Progenitor cell of endocrine pancreas (in vitro differentiated cells): ENCODE measurements around the gene SOX4. TPM values are rescaled to one million over a fixed set of nuclear protein-coding genes. Genes with fewer than 3 reads are reported as not detected.

Source experiments
- DNase-seq: peaks from one replicate; pipeline ENCODE4 v3.0.0; 2021; ENCODE audit warnings: low spot score; ENCODE audit not compliant: unreplicated experiment
- H3K27ac Mint-ChIP-seq: 2 replicates; pipeline ENCODE4 v1.8.0; 2021; ENCODE audit warnings: mild to moderate bottlenecking, moderate library complexity, mixed read lengths
- H3K27me3 Mint-ChIP-seq: 2 replicates; pipeline ENCODE4 v1.8.0; 2021; ENCODE audit warnings: mixed read lengths
- H3K36me3 Mint-ChIP-seq: 2 replicates; pipeline ENCODE4 v1.8.0; 2022; ENCODE audit warnings: mixed read lengths; ENCODE audit not compliant: insufficient read depth
- H3K4me1 Mint-ChIP-seq: 2 replicates; pipeline ENCODE4 v1.8.0; 2021; ENCODE audit warnings: low read depth, mixed read lengths
- H3K4me3 Mint-ChIP-seq: 2 replicates; pipeline ENCODE4 v1.8.0; 2021; ENCODE audit warnings: low read depth, mild to moderate bottlenecking, moderate library complexity, mixed read lengths
- H3K9me3 Mint-ChIP-seq: 2 replicates; pipeline ENCODE4 v1.8.0; 2021; ENCODE audit warnings: low read depth, mixed read lengths
- CTCF ChIP-seq: fragments of 200-600 bp; sonication (generic); IDR thresholded peaks from one replicate; pipeline ENCODE4 v1.5.0; 2021; ENCODE audit warnings: antibody characterized with exemption, mild to moderate bottlenecking; ENCODE audit not compliant: unreplicated experiment
- total RNA-seq: library from RNA; stranded (reverse); gene quantifications from 2 replicates; pipeline ENCODE4 v1.2.1, GENCODE V29; 2021

Gene SOX4
- total RNA-seq, 1 donor from 2014 or later, result 293 TPM

GRCh38 chr6:21588481-21589351, 4.8 kb upstream of the SOX4 start:
- Mint-ChIP-seq H3K4me3 (peak overlapping the region; percentile 83), H3K36me3 (peaks cover 4% of the 10 kb centered on the region), H3K27me3 (no peaks in the 10 kb centered on the region), H3K9me3 (peaks cover 4% of the 10 kb centered on the region), H3K27ac (peak overlapping the region; percentile 99), H3K4me1 (peaks cover 14% of the 10 kb centered on the region)
- DNase-seq, result peak; percentile 30
- no peak for TF ChIP-seq CTCF

DNA sequence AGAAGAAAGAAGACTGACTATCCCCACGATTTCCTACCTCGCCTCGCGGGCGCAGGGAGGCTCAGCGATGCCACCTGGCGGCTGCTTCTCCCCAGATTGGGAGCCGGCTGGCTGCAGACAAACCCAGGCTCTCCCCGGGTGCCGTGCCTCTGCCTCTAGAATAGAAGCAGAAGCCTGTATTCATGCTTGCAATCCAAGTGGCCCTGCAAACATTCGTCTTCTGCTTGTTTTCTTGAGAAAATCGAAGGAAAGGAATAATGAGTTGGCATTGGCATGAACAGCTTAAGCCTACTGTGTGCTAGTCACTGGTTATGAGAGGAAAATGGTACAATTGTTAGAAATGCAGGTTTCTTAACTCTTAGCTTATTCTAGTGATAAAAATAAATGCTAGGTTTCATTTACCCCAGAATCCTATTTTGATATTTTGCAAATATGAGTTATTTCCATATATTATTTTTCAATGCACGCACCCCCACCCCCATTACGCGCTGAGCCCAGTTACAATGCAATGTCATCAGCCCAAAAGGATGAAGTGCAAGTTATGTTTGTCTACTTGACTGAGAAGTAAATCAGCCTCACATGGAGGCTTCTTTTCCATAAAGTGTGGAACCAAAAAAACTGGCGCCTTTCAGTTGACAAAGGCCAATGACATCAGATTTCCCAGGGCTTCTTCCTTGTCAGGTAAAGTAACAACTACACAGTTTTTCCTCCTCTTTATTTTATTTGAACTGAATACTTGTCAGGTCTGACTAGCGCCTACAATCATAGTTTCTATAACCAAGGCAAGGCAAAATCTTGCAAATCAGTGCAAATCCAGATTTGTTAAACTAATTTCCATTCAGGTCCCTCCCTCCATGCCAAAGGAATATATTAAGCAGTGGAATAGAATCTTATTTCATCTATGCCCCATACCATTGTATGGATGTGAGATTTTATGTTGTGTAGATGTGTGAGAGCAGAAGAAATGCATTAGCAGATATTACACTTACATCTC, 3.9 kb upstream of the SOX4 start:
- peak; percentile 98 for TF ChIP-seq CTCF
- Mint-ChIP-seq H3K27me3 (no peaks in the 10 kb centered on the region), H3K4me3 (peak overlapping the region; percentile 83), H3K4me1 (peaks cover 14% of the 10 kb centered on the region), H3K27ac (peak overlapping the region; percentile 99), H3K36me3 (peaks cover 3% of the 10 kb centered on the region), H3K9me3 (no peaks in the 10 kb centered on the region)
- peak; percentile 89 for DNase-seq

DNA sequence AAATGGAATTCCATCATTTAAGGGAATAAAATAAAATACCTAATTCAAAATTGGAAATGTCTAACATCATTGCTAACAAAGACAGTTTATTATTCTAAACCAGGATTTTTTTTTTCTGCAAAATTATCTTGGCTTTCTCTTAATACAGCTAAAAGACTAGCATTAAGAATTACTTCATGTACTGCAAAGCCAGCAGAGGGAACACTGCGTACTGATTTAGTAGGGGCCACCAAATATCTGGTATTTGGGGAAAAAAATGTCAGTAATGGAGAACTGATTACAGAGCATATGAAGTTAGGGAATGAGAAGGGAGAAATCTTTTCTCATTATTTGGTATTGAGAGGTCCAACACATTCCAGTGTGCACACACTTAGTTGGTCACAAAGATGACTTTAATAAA, 3.2 kb upstream of the SOX4 start:
- Mint-ChIP-seq H3K4me3 (peak overlapping the region; percentile 83), H3K9me3 (no peaks in the 10 kb centered on the region), H3K36me3 (peaks cover 4% of the 10 kb centered on the region), H3K27ac (no peak overlapping the region), H3K4me1 (peaks cover 14% of the 10 kb centered on the region), H3K27me3 (no peaks in the 10 kb centered on the region)
- no peak for DNase-seq
- no peak for TF ChIP-seq CTCF

DNA sequence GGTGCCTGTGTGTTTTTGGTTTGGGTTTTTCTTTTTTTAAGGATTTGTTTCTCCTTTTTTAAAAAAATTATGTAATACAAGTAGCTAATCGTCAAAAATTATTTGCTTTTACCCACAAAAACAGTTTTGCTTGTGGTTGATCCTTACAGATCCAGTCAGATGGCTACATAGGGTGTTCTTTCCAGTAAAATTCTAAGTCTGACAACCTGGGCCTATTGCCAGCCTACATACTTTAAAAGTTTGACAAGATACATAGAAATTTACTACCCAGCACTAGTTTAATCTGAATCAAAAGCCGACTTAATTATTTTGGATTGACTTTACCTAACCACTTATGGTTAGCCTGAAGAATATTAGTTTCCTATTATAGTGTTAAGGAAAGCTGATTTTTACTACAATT, 2.1 kb upstream of the SOX4 start:
- H3K36me3 Mint-ChIP-seq, result peaks cover 13% of the 10 kb centered on the region
- H3K4me3 Mint-ChIP-seq, result no peak overlapping the region
- no peak for DNase-seq
- no peak overlapping the region for H3K27ac Mint-ChIP-seq
- peaks cover 14% of the 10 kb centered on the region for H3K4me1 Mint-ChIP-seq
- no peak for TF ChIP-seq CTCF
- H3K27me3 Mint-ChIP-seq, result no peaks in the 10 kb centered on the region
- H3K9me3 Mint-ChIP-seq, result no peaks in the 10 kb centered on the region

DNA sequence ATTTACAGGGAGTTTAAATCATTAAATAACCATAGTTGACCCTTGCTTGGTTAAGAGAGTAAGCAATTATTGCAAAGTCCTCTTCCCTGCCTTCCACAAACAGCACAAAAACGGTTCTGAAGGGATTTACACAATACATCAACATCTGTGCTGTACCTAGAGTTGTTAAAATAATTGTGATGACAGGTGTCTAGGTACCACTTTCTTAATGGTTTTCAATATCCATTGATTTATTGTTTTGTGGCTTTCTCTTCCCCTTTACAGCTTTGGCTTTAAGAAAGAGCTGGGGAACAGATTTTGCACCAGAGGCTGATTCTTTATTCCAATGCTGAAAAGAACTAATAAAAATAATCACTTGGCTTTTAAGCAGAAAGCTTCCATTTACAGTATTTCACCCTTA, 598 bp upstream of the SOX4 start:
- no peak overlapping the region for H3K27ac Mint-ChIP-seq
- no peaks in the 10 kb centered on the region for H3K27me3 Mint-ChIP-seq
- no peaks in the 10 kb centered on the region for H3K9me3 Mint-ChIP-seq
- H3K36me3 Mint-ChIP-seq, result peaks cover 25% of the 10 kb centered on the region
- H3K4me1 Mint-ChIP-seq, result peaks cover 12% of the 10 kb centered on the region
- no peak for TF ChIP-seq CTCF
- H3K4me3 Mint-ChIP-seq, result no peak overlapping the region
- no peak for DNase-seq
